M059J (cell line): ENCODE measurements around the gene TMEM237. TPM values are rescaled to one million over a fixed set of nuclear protein-coding genes. Genes with fewer than 3 reads are reported as not detected.

ENCODE experiments used
- total RNA-seq: library from RNA; depleted of rRNA; stranded (reverse); fragments of >200 nt; shearing (Covaris generic); gene quantifications from 2 replicates; pipeline ENCODE4 v1.2.3, GENCODE V29; 2014; rRNA removed

TMEM237 gene
- total RNA-seq, 1 experiment from 2014 or later, result 68.8 TPM

Other genes starting within 250 kb of the TMEM237 start
- 18.6 and 22.9 TPM in 2 replicates for gene TRAK2, start 192.0 kb downstream of the TMEM237 start, total RNA-seq
- 41.1 and 51.6 TPM in 2 replicates for gene STRADB, start 191.8 kb downstream of the TMEM237 start, total RNA-seq
- gene MPP4, start 55.1 kb upstream of the TMEM237 start, total RNA-seq, result 5.9 and 9.5 TPM in 2 replicates
- gene ALS2, start 137.4 kb upstream of the TMEM237 start, total RNA-seq, result 23.5 and 28.2 TPM in 2 replicates
- 7.0 and 17.6 TPM in 2 replicates for gene CDK15, start 163.0 kb upstream of the TMEM237 start, total RNA-seq